Left hindlimb (tissue), 1 donor: ENCODE measurements around the gene VPS4A.
"Not testable (repeated sequence)": the region's sequence is repeated elsewhere in the genome, so short reads cannot be mapped to it uniquely, and the experiment has no call there.

Experiments
- DNase-seq: peaks from one replicate; pipeline ENCODE4 v3.0.0-alpha.2; 2018

Gene VPS4A

DNA sequence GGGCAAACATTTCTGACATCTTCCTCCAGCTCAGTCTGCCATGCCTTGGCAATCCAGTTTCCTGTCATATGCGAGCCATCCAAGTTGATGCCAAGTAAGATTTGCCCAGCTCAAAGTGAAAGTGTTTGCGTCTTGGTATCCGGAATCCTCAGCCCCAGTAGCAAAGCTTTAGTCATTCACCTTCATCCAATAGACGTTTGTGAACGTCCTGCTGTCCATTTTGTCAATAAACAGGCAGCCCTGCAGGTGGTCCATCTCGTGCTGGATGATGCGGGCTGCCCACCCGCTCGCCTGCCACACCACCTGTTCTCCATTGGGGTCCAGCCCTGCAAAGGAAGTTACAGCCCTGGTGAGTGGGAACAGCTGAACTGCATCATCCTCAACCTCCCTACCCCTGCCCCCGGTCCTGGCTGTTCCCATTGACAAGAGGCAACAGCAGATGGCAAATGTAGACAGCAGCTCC is 17.7 kb downstream of the VPS4A start:
- no peak for DNase-seq

DNA sequence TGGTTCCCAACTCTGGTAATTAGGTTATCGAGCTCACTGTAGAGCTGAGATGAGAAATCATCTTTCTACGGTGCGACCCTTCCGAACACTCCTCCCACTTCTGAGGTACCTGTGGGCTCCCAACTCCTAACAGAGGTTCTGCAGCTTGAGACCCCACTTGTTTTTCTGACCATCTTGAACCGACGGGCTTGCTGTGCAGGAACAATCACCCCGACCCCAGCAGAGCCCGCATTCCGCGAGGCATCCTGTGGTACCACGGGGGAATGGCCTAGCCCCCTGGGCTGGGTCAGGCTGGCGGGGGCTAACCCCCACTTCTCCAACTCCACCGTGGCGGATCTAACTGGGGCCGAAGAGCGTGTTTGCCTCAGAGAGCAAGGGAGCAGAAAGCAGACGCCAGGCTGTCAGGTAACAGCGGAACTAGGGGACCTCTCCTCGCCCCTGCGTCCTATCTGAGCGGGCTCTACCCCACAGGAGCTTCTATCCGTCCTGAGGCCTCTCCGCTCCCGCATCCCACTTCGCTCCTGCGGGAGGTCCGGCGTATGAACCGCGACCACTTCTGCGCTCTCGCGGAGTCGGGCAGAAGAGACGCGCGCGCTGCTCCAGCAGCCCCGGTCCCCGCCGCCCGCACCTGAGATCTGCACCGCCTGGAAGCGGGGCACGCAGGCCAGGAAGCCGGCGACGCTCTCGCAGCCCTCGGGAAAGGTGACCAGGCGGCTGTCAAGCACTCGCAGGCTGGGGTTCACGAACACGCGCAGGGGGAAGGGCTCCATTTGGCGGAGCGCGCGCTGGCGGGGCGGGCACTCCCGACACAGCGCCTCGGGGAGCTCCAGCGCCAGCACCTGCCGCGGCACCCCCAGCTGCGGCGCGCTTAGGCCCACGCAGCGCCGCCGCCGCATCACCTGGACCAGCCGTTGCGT is 18.5 kb downstream of the VPS4A start:
- DNase-seq, result peak; percentile 57

DNA sequence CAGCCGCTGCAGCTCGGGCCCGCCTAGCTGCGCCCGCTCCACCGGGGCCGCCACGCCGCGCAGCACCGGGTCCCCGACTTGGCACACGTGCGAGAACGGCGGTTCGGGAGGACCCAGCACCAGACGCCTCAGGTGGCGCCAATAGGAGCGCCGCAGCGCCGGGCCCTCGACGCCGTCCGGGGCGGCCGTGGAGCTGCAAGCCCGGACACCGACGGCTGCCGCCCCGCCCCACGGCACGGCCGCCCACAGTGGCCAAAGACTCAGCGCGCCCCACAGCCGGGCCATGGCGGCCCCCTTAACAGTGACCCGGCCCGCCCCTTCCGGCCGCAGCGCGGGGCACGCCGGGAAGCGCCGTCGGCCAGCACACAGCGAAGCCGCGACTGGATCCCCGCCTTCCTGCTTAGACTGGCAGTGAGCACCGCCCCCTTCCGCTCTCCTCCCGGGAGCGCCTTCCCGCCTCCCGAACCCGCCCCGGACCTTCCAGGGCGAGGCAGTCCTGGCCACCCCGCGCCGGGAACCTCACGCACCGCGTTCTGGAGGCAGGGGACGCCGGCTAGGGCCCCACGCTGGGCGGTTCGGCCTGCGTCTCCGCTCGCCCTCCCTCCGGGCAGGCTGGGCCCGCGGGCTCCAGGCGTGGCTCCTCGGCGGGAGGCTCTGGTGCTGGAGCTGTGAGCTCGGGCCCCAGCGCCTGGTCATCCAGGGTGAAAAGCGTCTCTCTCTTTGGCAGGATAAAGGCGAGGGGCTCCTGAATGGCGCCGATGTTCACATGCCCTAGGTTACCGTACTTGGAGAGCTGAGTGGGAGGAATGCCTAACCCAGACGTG is 19.3 kb downstream of the VPS4A start, which contains the start of gene PDF:
PDF (minus strand) TSS at position 303 of the 824 bp plus-strand sequence; CDS start at position 285, 18 bp downstream.
- DNase-seq, result peak; percentile 96

DNA sequence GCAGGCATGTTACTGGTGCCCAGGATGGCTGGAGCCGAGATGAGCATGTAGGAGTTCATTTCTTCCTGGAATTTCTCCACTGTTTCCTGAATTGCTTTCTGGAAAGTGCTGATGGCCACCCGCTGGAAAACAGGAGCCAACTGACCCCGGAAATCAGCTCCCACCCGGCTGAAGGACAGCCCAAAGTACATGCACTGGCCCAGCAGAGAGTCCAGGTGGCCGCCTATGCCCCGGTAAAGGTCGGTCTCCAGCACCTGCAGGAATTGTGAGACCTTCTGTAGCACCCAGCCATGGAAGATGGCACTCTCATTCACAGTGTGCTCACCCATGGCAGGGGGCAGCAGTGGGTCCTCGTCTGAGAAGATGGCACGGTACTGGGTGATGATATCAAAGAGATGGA is 23.5 kb downstream of the VPS4A start:
- DNase-seq, result no peak

DNA sequence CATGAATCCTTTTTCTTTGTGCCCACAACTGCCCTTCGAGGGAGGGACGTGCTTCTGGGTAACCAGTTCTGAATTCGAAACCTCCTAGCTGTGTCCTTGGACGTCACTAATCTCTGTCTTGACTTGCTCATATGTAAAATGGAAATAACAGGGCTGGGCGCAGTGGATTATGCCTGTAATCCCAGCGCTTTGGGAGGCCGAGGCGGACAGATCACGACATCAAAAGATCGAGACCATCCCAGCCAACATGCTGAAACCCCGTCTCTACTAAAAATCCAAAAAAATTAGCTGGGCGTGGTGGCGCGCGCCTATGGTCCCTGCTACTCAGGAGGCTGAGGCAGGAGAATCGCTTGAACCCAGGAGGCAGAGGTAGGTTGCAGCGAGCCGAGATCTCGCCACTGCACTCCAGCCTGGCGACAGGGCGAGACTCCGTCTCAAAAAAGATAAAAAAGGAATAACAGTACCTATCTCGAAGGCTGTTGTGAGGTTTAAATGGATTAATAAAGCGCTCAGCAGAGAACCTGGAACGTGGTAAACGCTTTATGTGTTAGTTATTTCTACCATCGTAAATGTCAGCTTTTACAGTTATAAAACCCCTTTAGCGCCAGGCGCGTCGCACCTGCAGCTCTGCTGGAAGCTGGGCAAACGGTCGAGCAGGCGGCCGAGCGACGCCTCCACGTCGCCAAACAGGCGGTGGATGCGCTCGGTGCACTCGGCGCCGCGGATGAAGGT is 27.6 kb downstream of the VPS4A start:
- no peak for DNase-seq

DNA sequence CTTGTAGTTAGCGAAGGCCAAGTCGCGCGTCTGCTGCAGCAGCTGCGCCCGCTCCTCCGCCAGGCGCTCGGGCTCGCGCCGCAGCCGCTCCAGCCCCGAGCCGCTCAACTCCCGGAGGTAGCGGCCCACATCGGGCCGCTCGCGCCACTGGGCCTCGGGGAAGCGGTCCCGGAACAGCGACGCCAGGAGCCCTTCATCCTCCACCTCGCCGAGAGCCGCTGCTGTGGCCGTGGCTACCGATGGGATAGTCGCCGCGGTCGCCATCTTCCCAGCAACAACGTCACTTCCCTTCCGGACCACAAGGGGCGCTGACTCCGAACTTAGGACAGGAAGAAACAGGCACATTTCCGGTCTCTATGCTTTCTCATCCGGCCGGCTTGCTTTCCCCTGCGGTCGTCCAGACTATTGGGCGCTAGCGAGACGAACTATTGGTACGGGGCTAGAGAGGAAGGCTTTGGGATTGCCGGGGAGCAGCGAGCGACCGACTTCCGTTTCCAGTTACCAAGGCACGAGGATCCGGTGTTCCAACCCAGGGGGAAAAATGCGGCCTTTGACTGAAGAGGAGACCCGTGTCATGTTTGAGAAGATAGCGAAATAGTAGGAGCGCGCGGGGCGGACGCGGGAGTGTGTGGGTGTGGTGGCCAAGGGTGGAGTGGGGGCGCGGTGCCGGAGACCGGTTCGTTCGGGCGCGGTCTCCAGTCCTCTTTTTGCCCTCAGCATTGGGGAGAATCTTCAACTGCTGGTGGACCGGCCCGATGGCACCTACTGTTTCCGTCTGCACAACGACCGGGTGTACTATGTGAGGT is 28.3 kb downstream of the VPS4A start, which contains the start of the genes COG8 and NIP7:
COG8 (minus strand) TSS at position 276 of the 806 bp plus-strand sequence; CDS start at position 264, 12 bp downstream.
NIP7 (plus strand) TSS at position 484 of the 806 bp plus-strand sequence; CDS start at position 542, 58 bp downstream.
- peak; percentile 97 for DNase-seq

DNA sequence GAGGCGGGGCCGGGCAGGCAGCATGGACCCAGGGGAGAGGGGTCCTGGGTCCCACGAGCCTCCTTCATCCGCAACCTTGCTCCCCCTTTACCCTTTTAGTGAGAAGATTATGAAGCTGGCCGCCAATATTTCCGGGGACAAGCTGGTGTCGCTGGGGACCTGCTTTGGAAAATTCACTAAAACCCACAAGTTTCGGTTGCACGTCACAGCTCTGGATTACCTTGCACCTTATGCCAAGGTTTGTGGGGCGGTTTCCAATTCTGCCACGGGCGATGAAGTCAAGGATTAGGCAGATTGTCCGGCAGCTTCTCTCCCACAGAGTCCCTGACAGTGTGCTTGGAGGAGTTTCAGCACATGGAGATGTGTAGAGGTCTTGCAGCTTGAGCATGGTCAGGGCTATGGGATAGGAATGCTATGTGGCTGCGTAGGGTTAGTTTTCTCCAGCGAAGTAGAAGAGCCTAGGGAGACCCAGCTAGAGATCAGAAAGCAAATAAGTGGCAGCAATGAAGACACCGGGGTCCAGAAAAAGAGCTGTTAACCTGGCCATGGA is 29.0 kb downstream of the VPS4A start:
- DNase-seq, result no peak

DNA sequence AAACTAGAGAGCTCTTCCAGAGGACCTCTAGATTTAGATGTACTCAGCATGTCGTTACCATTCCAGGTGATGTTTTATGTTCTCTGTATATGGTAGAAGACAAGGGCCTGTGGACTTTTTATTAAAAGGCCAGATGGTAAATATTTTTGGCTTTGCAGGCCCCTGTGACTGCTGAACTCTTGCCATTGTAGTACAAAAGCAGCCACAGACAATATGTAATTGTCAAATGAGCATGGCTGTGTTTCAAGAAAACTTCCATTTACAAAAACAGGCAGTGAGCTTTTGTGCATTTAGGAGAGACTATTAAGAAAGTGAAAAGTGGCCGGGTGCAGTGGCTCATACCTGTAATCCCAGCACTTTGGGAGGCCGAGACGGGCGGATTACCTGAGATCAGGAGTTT is 33.0 kb downstream of the VPS4A start:
- no peak for DNase-seq

DNA sequence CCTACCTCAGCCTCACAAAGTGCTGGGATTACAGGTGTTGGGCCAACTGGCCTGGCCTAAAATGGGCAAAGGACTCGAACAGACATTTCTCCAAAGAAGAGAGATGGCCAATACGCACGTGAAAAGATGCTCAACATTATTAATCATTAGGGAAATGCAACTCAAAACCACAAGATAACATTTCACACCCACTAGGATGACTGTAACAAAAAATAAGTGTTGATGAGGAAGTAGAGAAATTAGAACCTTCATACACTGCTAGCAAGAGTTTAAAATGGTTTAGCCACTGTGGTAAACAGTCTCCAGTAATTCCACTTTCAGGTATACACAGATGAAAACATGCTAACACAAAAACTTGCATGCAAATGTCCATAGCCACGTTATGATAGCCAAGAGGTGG is 34.8 kb downstream of the VPS4A start:
- no peak for DNase-seq

DNA sequence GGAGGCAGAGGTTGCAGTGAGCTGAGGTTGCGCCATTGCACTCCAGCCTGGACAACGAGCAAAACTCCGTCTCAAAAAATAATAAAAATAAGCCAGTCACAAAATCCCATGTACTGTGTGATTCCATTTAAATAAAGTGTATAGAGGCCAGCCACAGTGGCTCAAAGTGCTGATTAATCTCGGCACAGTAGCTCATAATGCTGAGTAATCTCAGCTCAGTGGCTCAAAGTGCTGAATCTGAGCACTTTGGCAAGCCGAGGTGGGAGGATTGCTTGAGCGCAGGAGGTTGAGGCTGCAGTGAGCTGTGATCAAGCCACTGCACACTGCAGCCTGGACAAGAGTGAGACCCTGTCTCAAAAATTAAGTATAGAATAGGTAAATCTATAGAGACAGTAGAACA is 35.5 kb downstream of the VPS4A start:
- no peak for DNase-seq

DNA sequence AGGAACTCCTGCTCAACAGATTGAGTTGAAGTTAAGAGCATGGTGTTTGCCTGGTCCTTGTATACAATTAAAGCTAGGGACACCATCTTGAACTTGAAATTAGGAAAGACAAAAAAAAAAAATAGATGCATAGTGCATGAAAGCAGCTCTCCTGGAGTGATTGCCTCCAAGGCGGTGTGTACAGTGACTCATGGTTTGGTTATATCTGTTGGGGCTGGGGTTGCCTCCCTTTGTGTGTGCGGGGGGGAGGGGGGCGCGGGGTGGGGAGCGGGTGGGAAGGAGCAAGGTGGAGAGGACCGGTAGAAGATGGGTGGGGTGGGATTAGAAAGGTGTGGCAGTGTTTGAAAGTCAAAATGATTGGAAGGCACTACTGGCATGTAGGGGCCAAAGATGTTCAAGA is 37.1 kb downstream of the VPS4A start:
- DNase-seq, result no peak

DNA sequence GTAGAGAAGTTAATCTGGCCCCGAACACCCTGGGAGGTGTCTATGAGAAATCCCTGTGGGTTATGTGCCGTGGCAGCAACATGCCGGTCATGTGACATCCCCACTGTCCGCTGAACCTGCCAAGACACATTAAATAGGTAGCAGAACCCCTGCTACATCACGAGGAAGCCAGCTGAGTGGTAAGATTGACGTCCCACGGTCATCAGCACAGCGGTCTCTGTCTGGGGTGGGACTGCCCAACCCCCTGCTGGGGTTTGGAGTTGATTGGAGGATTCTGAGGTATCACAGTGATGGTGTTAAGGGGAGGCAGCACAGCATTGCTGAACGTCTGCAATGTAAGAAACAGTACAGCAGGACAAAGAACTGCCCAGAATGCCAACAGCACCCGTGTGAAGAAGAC is 38.4 kb downstream of the VPS4A start:
- DNase-seq, result no peak

DNA sequence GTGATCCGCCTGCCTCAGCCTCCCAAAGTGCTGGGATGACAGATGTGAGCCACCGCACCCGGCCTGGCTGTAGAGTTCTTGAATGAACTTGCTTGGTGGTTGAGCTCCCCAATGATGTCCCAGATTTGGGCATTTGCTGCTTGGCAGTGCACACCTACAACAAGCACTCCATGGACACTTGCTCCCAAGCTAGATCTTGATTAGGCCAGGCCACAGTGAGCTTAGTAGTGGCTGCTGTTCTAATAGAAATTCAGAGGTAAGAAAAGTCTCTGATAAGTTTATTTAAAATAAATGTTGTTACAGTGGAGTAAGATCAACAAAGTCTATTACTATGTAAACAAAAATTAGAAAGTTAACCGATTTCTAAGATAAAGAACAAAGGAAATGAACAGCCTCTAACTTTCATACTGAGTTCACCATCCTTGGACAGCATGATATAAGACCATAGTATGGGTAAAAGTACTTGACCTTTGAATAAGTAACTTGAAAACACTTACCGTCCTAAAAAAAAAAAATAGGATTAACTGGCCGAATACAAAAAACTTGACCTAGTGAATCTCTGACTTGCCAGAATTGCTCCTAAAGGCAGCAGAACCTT is 39.5 kb downstream of the VPS4A start:
- no peak for DNase-seq

DNA sequence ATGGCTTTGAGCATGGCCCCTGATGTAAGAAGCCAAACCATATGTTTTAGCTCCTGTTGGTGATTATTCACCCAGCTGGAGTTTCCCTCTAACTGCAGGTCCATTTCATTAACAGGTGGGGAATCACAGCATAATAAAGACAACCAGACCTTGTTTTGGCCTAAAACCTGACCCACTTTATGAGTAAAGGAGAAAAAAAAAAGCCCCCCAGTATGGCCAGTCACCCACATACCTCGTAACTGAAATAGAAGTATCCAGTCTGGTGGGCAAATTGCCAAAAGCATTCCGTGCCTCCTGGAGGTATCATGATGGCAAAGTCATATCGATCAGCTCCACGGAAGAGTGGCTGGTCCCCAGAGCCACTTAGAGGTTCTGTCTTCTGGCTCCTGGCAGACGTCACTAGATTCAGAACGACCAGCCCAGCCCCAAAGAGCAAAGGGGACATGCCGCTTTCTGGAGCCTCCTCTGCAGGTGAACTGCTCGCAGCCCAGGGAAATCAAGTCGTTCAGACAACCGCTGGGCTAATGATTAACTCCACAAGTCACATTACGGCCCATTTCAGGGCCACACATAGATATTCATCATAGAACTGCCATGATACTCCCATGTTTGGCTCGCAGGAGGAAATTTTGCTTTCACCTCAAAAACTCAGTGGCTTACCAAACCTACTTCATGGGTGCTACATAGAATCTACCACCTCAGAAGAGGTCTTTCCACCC is 40.3 kb downstream of the VPS4A start, which contains the start of gene TMED6:
TMED6 (minus strand) TSS at position 478 of the 719 bp plus-strand sequence; CDS start at position 445, 33 bp downstream.
- no peak for DNase-seq

DNA sequence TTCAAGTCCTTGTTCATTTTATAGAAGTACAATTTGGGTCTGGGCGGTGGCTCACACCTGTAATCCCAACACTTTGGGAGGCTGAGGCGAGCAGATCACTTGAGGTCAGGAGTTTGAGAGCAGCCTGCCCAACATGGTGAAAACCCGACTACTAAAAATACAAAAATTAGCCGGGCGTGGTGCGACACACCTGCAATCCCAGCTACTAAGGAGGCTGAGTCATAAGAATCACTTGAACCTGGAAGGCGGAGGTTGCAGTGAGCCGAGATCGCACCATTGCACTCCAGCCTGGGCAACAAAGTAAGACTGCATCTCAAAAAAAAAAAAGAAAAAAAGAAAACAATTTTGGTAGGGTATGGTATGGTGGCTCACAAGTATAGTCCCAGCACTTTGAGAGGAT is 48.9 kb downstream of the VPS4A start:
- DNase-seq, result not testable (repeated sequence)

DNA sequence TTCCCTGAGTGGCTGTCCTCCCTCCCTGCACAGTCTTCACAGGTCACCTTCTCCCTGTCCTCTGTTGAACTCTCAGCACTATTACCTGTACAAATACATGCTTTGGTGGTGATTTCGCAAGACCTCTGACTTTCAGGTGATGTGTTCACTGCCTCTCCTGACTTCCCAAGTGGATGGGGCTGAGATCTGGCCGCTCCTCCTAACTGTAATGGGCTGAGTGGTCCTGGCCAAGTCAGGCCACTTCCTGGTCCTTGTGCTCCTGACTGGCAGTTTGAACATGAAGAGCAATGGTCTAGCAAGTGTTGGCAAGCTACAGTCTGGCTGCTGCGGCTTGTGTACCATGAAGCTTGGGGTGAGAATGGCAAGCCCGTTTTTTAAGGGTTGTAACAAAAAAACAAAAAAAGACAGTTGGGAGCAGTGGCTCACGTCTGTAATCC is 52.1 kb downstream of the VPS4A start:
- no peak for DNase-seq

DNA sequence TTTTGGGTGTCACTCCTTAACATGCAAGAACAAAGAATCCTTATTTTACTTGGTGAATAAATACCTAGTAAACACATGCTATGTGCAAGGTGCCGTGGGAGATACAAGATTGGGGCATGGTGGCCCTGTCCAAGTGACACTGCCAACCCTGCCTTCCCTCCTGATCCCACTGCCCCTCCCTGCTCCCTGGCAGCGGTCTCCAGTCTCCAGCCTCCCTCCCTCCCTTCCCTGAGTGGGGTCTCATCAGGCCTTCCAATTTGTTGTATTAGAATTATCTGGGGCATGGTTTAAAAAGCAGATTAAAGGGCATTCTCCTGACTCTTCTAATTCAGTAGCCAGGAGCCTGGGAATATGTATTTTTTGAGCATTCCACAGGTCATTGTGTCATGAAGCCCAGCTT is 52.9 kb downstream of the VPS4A start:
- DNase-seq, result no peak

DNA sequence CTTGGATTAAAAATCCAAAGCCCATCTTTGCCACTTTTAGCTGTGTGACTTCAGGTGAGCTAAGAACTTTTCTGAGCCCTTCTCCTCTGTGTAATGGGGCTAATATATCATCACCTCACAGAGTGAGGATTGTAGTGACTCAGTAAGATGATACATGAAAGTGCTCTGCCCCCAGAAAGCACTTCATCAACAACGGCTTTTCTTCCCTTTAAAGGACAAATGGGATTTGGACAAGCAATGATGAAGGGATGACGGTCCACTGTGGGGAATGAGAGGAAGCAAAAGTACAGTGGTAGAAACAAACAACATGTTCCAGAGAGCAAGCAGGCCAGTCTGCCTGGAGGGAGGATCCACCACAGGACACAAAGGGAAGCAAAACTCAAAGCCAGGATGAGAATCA is 54.8 kb downstream of the VPS4A start:
- no peak for DNase-seq

DNA sequence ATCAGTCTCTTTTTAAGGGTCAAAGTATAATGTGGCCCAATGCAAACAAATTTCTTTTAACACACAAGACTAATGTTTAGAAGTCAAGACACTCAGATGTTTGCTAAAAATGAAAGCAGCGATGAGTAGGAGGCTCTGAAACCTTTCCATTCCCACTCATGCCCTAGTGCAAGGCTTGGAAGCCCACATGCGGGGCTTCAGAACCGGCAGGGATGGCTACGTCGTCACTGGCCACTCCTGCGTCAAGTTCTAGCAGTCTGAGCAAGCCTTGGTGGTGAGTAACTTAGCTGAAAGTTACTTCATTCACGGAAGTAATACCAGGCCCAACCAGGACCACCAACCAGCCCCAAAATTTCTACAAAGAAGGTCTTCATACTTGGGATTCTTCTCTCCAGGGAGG is 55.3 kb downstream of the VPS4A start:
- DNase-seq, result no peak

DNA sequence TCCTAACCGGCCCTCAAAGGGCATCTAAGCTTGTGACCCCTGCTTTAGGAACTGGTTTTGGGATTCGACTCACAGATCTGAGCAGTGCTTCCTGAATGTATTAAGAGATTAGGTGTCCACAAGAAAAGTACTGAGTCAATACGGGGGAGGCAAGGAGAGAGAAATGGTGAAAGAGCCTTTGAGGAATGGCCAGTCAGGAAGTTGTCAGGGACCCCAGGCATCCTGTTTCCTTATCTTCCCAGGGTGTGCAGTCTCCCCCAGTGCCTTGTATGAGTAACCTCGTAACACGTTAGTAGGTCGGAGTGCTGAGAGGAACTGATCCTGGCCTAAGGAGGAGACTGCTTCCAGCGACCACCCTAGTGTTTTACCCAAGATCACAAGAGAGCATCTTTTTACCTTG is 56.8 kb downstream of the VPS4A start:
- no peak for DNase-seq
